IPS-18a (cell line): ENCODE measurements around the gene CDH4.

ENCODE experiments used
- H3K27ac ChIP-seq: one replicate; pipeline ENCODE4 v1.5.1; 2013; ENCODE audit warnings: low read length
- H3K27me3 ChIP-seq: one replicate; pipeline ENCODE4 v1.6.1; 2013; ENCODE audit warnings: mild to moderate bottlenecking, low read length; ENCODE audit not compliant: control insufficient read depth, insufficient read depth
- H3K36me3 ChIP-seq: one replicate; pipeline ENCODE4 v1.6.1; 2013; ENCODE audit warnings: low read depth, low read length; ENCODE audit not compliant: control insufficient read depth
- H3K4me1 ChIP-seq: one replicate; pipeline ENCODE4 v1.6.1; 2013; ENCODE audit warnings: low read depth, low read length; ENCODE audit not compliant: control insufficient read depth
- H3K4me3 ChIP-seq: one replicate; pipeline ENCODE4 v1.5.1; 2013; ENCODE audit warnings: low read length
- H3K9ac ChIP-seq: one replicate; pipeline ENCODE4 v1.6.1; 2013; ENCODE audit warnings: mild to moderate bottlenecking, low read length, moderate library complexity
- H3K9me3 ChIP-seq: one replicate; pipeline ENCODE4 v1.6.1; 2013; ENCODE audit warnings: low read depth, low read length; ENCODE audit not compliant: control insufficient read depth

CDH4 gene

GRCh38 chr20:61380545-61380915, 128.5 kb downstream of the CDH4 start:
- H3K9ac ChIP-seq, result no peak overlapping the region
- H3K27me3 ChIP-seq, result no peaks in the 10 kb centered on the region
- no peaks in the 10 kb centered on the region for H3K36me3 ChIP-seq
- peaks cover 12% of the 10 kb centered on the region for H3K4me1 ChIP-seq
- H3K9me3 ChIP-seq, result peaks cover under 1% of the 10 kb centered on the region
- no peak overlapping the region for H3K27ac ChIP-seq
- no peak overlapping the region for H3K4me3 ChIP-seq

- Histone ChIP-seq H3K27ac (no peak overlapping the region), H3K36me3 (no peaks in the 10 kb centered on the region), H3K27me3 (no peaks in the 10 kb centered on the region), H3K4me3 (no peak overlapping the region), H3K4me1 (peaks cover 12% of the 10 kb centered on the region), H3K9me3 (no peaks in the 10 kb centered on the region), H3K9ac (no peak overlapping the region)
Measured at GRCh38 chr20:61382194-61382593, 130.1 kb downstream of the CDH4 start.

- no peak overlapping the region for H3K4me3 ChIP-seq
- no peak overlapping the region for H3K27ac ChIP-seq
- no peak overlapping the region for H3K9ac ChIP-seq
- no peaks in the 10 kb centered on the region for H3K27me3 ChIP-seq
- no peaks in the 10 kb centered on the region for H3K9me3 ChIP-seq
- H3K36me3 ChIP-seq, result no peaks in the 10 kb centered on the region
- peaks cover 3% of the 10 kb centered on the region for H3K4me1 ChIP-seq
Measured at GRCh38 chr20:61385296-61385695, 133.2 kb downstream of the CDH4 start.

GRCh38 chr20:61385731-61386130, 133.7 kb downstream of the CDH4 start:
- Histone ChIP-seq H3K36me3 (no peaks in the 10 kb centered on the region), H3K9me3 (no peaks in the 10 kb centered on the region), H3K9ac (no peak overlapping the region), H3K4me3 (no peak overlapping the region), H3K27me3 (no peaks in the 10 kb centered on the region), H3K27ac (no peak overlapping the region), H3K4me1 (peaks cover 3% of the 10 kb centered on the region)

- no peaks in the 10 kb centered on the region for H3K27me3 ChIP-seq
- H3K4me3 ChIP-seq, result no peak overlapping the region
- H3K36me3 ChIP-seq, result no peaks in the 10 kb centered on the region
- no peak overlapping the region for H3K27ac ChIP-seq
- no peaks in the 10 kb centered on the region for H3K9me3 ChIP-seq
- no peak overlapping the region for H3K9ac ChIP-seq
- peaks cover 11% of the 10 kb centered on the region for H3K4me1 ChIP-seq
Measured at GRCh38 chr20:61387204-61387953, 135.3 kb downstream of the CDH4 start.

GRCh38 chr20:61387954-61388348, 135.9 kb downstream of the CDH4 start:
- Histone ChIP-seq H3K9me3 (no peaks in the 10 kb centered on the region), H3K4me3 (no peak overlapping the region), H3K36me3 (no peaks in the 10 kb centered on the region), H3K4me1 (peaks cover 11% of the 10 kb centered on the region), H3K27me3 (no peaks in the 10 kb centered on the region), H3K9ac (no peak overlapping the region), H3K27ac (no peak overlapping the region)

- Histone ChIP-seq H3K9me3 (no peaks in the 10 kb centered on the region), H3K4me1 (peaks cover 11% of the 10 kb centered on the region), H3K4me3 (no peak overlapping the region), H3K36me3 (no peaks in the 10 kb centered on the region), H3K27ac (no peak overlapping the region), H3K9ac (no peak overlapping the region), H3K27me3 (no peaks in the 10 kb centered on the region)
Measured at GRCh38 chr20:61389077-61389476, 137.0 kb downstream of the CDH4 start.

GRCh38 chr20:61391185-61391584, 139.1 kb downstream of the CDH4 start:
- no peaks in the 10 kb centered on the region for H3K9me3 ChIP-seq
- H3K9ac ChIP-seq, result no peak overlapping the region
- no peak overlapping the region for H3K4me3 ChIP-seq
- no peak overlapping the region for H3K27ac ChIP-seq
- H3K27me3 ChIP-seq, result no peaks in the 10 kb centered on the region
- no peaks in the 10 kb centered on the region for H3K36me3 ChIP-seq
- peaks cover 11% of the 10 kb centered on the region for H3K4me1 ChIP-seq

GRCh38 chr20:61391812-61392520, 139.9 kb downstream of the CDH4 start:
- peaks cover 11% of the 10 kb centered on the region for H3K4me1 ChIP-seq
- H3K4me3 ChIP-seq, result no peak overlapping the region
- H3K9me3 ChIP-seq, result no peaks in the 10 kb centered on the region
- H3K27me3 ChIP-seq, result no peaks in the 10 kb centered on the region
- no peak overlapping the region for H3K27ac ChIP-seq
- H3K36me3 ChIP-seq, result no peaks in the 10 kb centered on the region
- no peak overlapping the region for H3K9ac ChIP-seq

- Histone ChIP-seq H3K27ac (no peak overlapping the region), H3K36me3 (no peaks in the 10 kb centered on the region), H3K9ac (no peak overlapping the region), H3K4me1 (peaks cover 7% of the 10 kb centered on the region), H3K9me3 (no peaks in the 10 kb centered on the region), H3K27me3 (no peaks in the 10 kb centered on the region), H3K4me3 (no peak overlapping the region)
Measured at GRCh38 chr20:61394088-61394799, 142.2 kb downstream of the CDH4 start.

- Histone ChIP-seq H3K9me3 (no peaks in the 10 kb centered on the region), H3K27me3 (peaks cover 8% of the 10 kb centered on the region), H3K27ac (no peak overlapping the region)
Measured at GRCh38 chr20:61396262-61396848, 144.3 kb downstream of the CDH4 start.

More at GRCh38 chr20:61396262-61396848, 144.3 kb downstream of the CDH4 start:
- Histone ChIP-seq H3K4me3 (no peak overlapping the region), H3K4me1 (peaks cover 7% of the 10 kb centered on the region), H3K36me3 (no peaks in the 10 kb centered on the region), H3K9ac (no peak overlapping the region)
